ENCODE measurements around the gene ENOX2.

DNA sequence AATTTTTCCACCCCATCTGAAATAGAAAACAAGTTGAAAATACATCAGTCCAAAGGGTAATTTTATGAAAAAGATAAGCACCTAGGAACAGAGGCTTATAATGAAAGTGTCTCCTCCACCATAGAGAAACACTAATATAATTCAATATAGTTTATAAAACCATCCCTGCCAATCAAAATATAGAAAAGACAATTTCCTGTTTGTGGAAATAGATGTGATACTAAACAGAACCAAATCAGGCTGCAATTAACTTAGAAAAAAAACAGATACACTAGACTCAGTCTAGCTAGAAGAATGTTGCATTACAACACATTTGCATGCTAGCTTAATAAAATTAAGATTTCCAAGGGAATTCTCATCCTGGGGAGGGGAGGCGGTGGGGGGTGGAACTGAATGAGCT lies 68.2 kb downstream of the ENOX2 start:
- TF ChIP-seq SUZ12 (IDR thresholded peaks at IDR 0.05; ENCODE audit: extremely low read depth, insufficient read depth, insufficient read length) (no peak), ZNF274 (IDR thresholded peaks at IDR 0.05; ENCODE audit: low read depth, low read length) (no peak)

Data from NT2/D1 (cell line).